ENCODE measurements around the gene SCLT1.

The SCLT1 gene

GRCh38 chr4:128846063-128846462, 247.3 kb downstream of the SCLT1 start:
- Histone ChIP-seq H4K8ac (ENCODE audit: low read depth, low read length) (no peak overlapping the region), H3K18ac (ENCODE audit: low read length) (no peak overlapping the region), H3K4ac (ENCODE audit: low read depth, low read length) (no peak overlapping the region), H3K4me2 (ENCODE audit: low read length) (no peak overlapping the region), H2AFZ (ENCODE audit: insufficient read depth, low read length, poor library complexity) (no peak overlapping the region), H3K9me3 (ENCODE audit: insufficient read depth, low read depth, low read length) (peaks cover 1% of the 10 kb centered on the region), H2BK120ac (ENCODE audit: insufficient read depth, low read length, poor library complexity) (no peak overlapping the region), H3K14ac (ENCODE audit: low read length) (no peak overlapping the region), H3K4me3 (ENCODE audit: low read depth, low read length) (no peak overlapping the region), H2BK12ac (ENCODE audit: low read length) (no peak overlapping the region), H3K27ac (ENCODE audit: low read depth, low read length) (no peak overlapping the region), H3K79me1 (ENCODE audit: low read length) (peaks cover 5% of the 10 kb centered on the region), H2BK5ac (ENCODE audit: low read depth, low read length, poor library complexity) (no peak overlapping the region), H3K23ac (ENCODE audit: low read length) (peak overlapping the region; percentile 13), H3K9ac (ENCODE audit: low read length) (no peak overlapping the region), H3K79me2 (ENCODE audit: control insufficient read depth, insufficient read depth, low read length, poor library complexity) (no peaks in the 10 kb centered on the region), H4K12ac (ENCODE audit: low read depth, low read length) (no peak overlapping the region), H3K36me3 (ENCODE audit: control insufficient read depth in 1 of 2, insufficient read depth in 2 of 2, low read length in 2 of 2) (peaks cover 30 to 53% of the 10 kb centered on the region in 2 experiments), H4K91ac (ENCODE audit: low read depth, low read length) (no peak overlapping the region), H3K4me1 (ENCODE audit: control insufficient read depth in 1 of 2, insufficient read depth in 2 of 2, low read length in 2 of 2) (peaks cover 6 to 8% of the 10 kb centered on the region in 2 experiments), H2AK5ac (ENCODE audit: low read length) (no peak overlapping the region), H3K27me3 (ENCODE audit: insufficient read depth, low read length) (no peaks in the 10 kb centered on the region)
- peak in 1 of 2 donors; percentile 32 for DNase-seq
- WGBS (ENCODE audit: extremely low coverage, insufficient coverage, insufficient read length): no CpG with 5 or more reads among the region's 4 CpGs

- no peak overlapping the region for H2BK5ac ChIP-seq (ENCODE audit: low read depth, low read length, poor library complexity)
- no peak overlapping the region for H3K4me2 ChIP-seq (ENCODE audit: low read length)
- no peak overlapping the region for H3K4me3 ChIP-seq (ENCODE audit: low read depth, low read length)
- H2AK5ac ChIP-seq (ENCODE audit: low read length): no peak overlapping the region
- H2BK12ac ChIP-seq (ENCODE audit: low read length): no peak overlapping the region
- H2AFZ ChIP-seq (ENCODE audit: insufficient read depth, low read length, poor library complexity): no peak overlapping the region
- H4K12ac ChIP-seq (ENCODE audit: low read depth, low read length): no peak overlapping the region
- no peak overlapping the region for H3K9ac ChIP-seq (ENCODE audit: low read length)
- no peak overlapping the region for H4K91ac ChIP-seq (ENCODE audit: low read depth, low read length)
- no peak overlapping the region for H3K27ac ChIP-seq (ENCODE audit: low read depth, low read length)
- H3K18ac ChIP-seq (ENCODE audit: low read length): no peak overlapping the region
- H3K27me3 ChIP-seq (ENCODE audit: insufficient read depth, low read length): no peaks in the 10 kb centered on the region
- H3K4ac ChIP-seq (ENCODE audit: low read depth, low read length): no peak overlapping the region
- peaks cover 1% of the 10 kb centered on the region for H3K9me3 ChIP-seq (ENCODE audit: insufficient read depth, low read depth, low read length)
- H3K36me3 ChIP-seq (ENCODE audit: control insufficient read depth in 1 of 2, insufficient read depth in 2 of 2, low read length in 2 of 2): peaks cover 28 to 51% of the 10 kb centered on the region in 2 experiments
- no peak overlapping the region for H2BK120ac ChIP-seq (ENCODE audit: insufficient read depth, low read length, poor library complexity)
- H3K14ac ChIP-seq (ENCODE audit: low read length): no peak overlapping the region
- no peak for DNase-seq
- no peak overlapping the region for H3K23ac ChIP-seq (ENCODE audit: low read length)
- H3K79me2 ChIP-seq (ENCODE audit: control insufficient read depth, insufficient read depth, low read length, poor library complexity): no peaks in the 10 kb centered on the region
- peaks cover 5% of the 10 kb centered on the region for H3K79me1 ChIP-seq (ENCODE audit: low read length)
- no peak overlapping the region for H4K8ac ChIP-seq (ENCODE audit: low read depth, low read length)
- peaks cover 9 to 10% of the 10 kb centered on the region in 2 experiments for H3K4me1 ChIP-seq (ENCODE audit: control insufficient read depth in 1 of 2, insufficient read depth in 2 of 2, low read length in 2 of 2)
- no CpG with 5 or more reads among the region's 4 CpGs for WGBS (ENCODE audit: extremely low coverage, insufficient coverage, insufficient read length)
These were observed 248.4 kb downstream of the SCLT1 start for GRCh38 chr4:128844931-128845330.

DNA sequence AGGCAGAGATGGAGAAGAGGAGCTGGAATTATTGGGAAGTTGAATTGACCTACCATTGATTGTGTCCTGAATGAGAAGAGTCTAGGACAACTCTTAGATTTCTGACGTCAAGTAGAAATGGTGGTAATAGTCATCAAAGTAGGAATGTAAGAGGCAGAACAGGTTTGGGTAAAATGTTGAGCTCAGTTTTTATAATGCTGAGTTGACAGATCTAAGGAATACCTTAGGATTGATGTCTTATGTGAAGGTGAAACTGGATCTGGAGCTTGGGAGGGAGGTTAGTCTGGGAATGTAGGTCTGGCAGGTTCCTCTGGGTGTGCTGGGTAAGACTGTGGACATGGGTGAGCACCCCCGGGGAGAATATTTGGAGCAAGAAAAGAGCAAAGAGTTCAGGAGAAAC, 251.9 kb downstream of the SCLT1 start:
- Histone ChIP-seq H3K79me1 (ENCODE audit: low read length) (peaks cover 5% of the 10 kb centered on the region), H3K9ac (ENCODE audit: low read length) (no peak overlapping the region), H2BK5ac (ENCODE audit: low read depth, low read length, poor library complexity) (peak overlapping the region; percentile 15), H4K8ac (ENCODE audit: low read depth, low read length) (no peak overlapping the region), H3K4ac (ENCODE audit: low read depth, low read length) (no peak overlapping the region), H3K36me3 (ENCODE audit: control insufficient read depth in 1 of 2, insufficient read depth in 2 of 2, low read length in 2 of 2) (peaks cover 14 to 21% of the 10 kb centered on the region in 2 experiments), H2BK12ac (ENCODE audit: low read length) (no peak overlapping the region), H2AK5ac (ENCODE audit: low read length) (no peak overlapping the region), H4K91ac (ENCODE audit: low read depth, low read length) (peak overlapping the region; percentile 4), H3K4me1 (ENCODE audit: control insufficient read depth in 1 of 2, insufficient read depth in 2 of 2, low read length in 2 of 2) (peaks cover 9 to 10% of the 10 kb centered on the region in 2 experiments), H3K4me3 (ENCODE audit: low read depth, low read length) (no peak overlapping the region), H3K18ac (ENCODE audit: low read length) (no peak overlapping the region), H3K27me3 (ENCODE audit: insufficient read depth, low read length) (no peaks in the 10 kb centered on the region), H4K12ac (ENCODE audit: low read depth, low read length) (no peak overlapping the region), H2AFZ (ENCODE audit: insufficient read depth, low read length, poor library complexity) (no peak overlapping the region), H3K23ac (ENCODE audit: low read length) (no peak overlapping the region), H3K27ac (ENCODE audit: low read depth, low read length) (peak overlapping the region; percentile 54), H3K9me3 (ENCODE audit: insufficient read depth, low read depth, low read length) (peaks cover 1% of the 10 kb centered on the region), H3K4me2 (ENCODE audit: low read length) (peak overlapping the region; percentile 45), H3K79me2 (ENCODE audit: control insufficient read depth, insufficient read depth, low read length, poor library complexity) (no peaks in the 10 kb centered on the region), H2BK120ac (ENCODE audit: insufficient read depth, low read length, poor library complexity) (no peak overlapping the region), H3K14ac (ENCODE audit: low read length) (no peak overlapping the region)
- WGBS (ENCODE audit: extremely low coverage, insufficient coverage, insufficient read length): no CpG with 5 or more reads among the region's 2 CpGs
- peak; percentile 49 to 85 for DNase-seq

- WGBS (ENCODE audit: extremely low coverage, insufficient coverage, insufficient read length): no CpG with 5 or more reads among the region's 2 CpGs
- no peak overlapping the region for H3K4me2 ChIP-seq (ENCODE audit: low read length)
- no peak overlapping the region for H3K23ac ChIP-seq (ENCODE audit: low read length)
- no peak overlapping the region for H2AK5ac ChIP-seq (ENCODE audit: low read length)
- no peak overlapping the region for H4K8ac ChIP-seq (ENCODE audit: low read depth, low read length)
- no peaks in the 10 kb centered on the region for H3K79me2 ChIP-seq (ENCODE audit: control insufficient read depth, insufficient read depth, low read length, poor library complexity)
- peak overlapping the region; percentile 15 for H2BK120ac ChIP-seq (ENCODE audit: insufficient read depth, low read length, poor library complexity)
- no peak overlapping the region for H3K18ac ChIP-seq (ENCODE audit: low read length)
- H3K4me3 ChIP-seq (ENCODE audit: low read depth, low read length): no peak overlapping the region
- H3K79me1 ChIP-seq (ENCODE audit: low read length): peaks cover 5% of the 10 kb centered on the region
- H3K27me3 ChIP-seq (ENCODE audit: insufficient read depth, low read length): no peaks in the 10 kb centered on the region
- H3K9me3 ChIP-seq (ENCODE audit: insufficient read depth, low read depth, low read length): peaks cover 2% of the 10 kb centered on the region
- no peak overlapping the region for H2BK12ac ChIP-seq (ENCODE audit: low read length)
- no peak overlapping the region for H4K12ac ChIP-seq (ENCODE audit: low read depth, low read length)
- peak overlapping the region; percentile 54 for H3K27ac ChIP-seq (ENCODE audit: low read depth, low read length)
- H3K4ac ChIP-seq (ENCODE audit: low read depth, low read length): no peak overlapping the region
- no peak overlapping the region for H2AFZ ChIP-seq (ENCODE audit: insufficient read depth, low read length, poor library complexity)
- peak overlapping the region; percentile 8 for H2BK5ac ChIP-seq (ENCODE audit: low read depth, low read length, poor library complexity)
- H3K9ac ChIP-seq (ENCODE audit: low read length): no peak overlapping the region
- no peak overlapping the region for H3K14ac ChIP-seq (ENCODE audit: low read length)
- H4K91ac ChIP-seq (ENCODE audit: low read depth, low read length): no peak overlapping the region
- DNase-seq: peak in 1 of 2 donors; percentile 23
- peaks cover 11 to 18% of the 10 kb centered on the region in 2 experiments for H3K36me3 ChIP-seq (ENCODE audit: control insufficient read depth in 1 of 2, insufficient read depth in 2 of 2, low read length in 2 of 2)
- peaks cover 9 to 10% of the 10 kb centered on the region in 2 experiments for H3K4me1 ChIP-seq (ENCODE audit: control insufficient read depth in 1 of 2, insufficient read depth in 2 of 2, low read length in 2 of 2)
These were observed 252.5 kb downstream of the SCLT1 start for GRCh38 chr4:128840711-128841318.

Data from trophoblast cell (in vitro differentiated cells and primary cell).